T1000 (cell line): ENCODE results near the gene LRP1B.

Source experiments
- DNase-seq: peaks from one replicate; lab custom pipeline; 2025; ENCODE audit warnings: mixed read lengths; lab: John Stamatoyannopoulos, UW

The LRP1B gene

DNA sequence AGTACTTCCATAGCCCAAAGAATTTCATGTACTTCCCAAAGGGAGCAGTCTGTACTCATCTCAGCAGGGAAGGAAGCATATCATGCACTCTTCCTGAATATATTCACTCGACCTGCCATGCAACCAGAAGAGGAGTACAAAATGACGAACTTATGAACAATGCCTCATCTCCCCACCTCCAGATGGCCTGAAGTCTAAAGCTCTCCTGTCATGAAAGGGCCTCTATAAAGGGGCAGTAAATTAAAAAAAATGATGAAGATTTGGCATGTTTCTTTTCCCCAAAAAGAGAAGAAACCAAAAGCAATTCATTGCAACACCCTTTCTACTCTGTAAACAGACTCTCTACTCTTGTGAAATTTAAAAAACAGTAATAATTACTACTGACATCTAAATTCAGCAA, 1601.1 kb downstream of the LRP1B start:
- DNase-seq, result no peak

DNA sequence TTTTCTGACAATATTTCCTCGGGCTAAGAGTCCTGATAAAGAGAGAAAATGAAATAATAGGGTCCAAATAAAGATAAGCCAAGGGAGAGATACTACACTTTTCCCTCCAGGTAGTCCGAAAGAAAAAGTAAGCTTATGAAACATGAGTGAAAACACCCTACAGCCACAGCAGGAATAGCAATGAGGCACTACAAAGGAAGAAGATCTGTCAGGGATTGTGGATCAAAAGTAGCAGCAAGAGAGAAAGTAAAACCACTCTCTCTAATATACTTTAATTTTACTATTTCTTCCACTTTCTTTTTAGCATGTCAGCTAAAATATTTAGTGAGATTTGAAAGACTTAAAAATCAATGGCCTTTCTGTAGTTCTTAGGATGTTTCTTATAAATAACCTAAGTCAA, 1601.8 kb downstream of the LRP1B start:
- DNase-seq, result no peak

DNA sequence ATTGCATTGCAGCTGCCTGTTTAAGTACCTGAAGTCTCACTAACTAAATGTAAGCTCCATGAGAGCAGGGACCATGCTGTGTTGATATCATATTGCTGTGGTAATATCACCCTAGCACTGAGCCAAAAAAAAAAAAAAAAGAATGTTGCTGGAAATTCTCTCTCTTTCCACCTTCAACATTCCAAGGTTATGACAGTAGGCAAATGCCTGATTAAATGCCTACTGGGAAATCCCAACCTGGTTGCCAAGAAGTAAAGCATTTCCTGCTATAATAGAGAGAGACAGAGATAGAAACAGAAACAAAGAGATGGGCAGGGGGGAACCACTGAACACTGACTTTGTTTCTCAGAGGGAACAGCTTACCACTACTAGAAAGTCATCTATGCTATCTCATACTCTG, 1604.2 kb downstream of the LRP1B start:
- DNase-seq, result no peak

DNA sequence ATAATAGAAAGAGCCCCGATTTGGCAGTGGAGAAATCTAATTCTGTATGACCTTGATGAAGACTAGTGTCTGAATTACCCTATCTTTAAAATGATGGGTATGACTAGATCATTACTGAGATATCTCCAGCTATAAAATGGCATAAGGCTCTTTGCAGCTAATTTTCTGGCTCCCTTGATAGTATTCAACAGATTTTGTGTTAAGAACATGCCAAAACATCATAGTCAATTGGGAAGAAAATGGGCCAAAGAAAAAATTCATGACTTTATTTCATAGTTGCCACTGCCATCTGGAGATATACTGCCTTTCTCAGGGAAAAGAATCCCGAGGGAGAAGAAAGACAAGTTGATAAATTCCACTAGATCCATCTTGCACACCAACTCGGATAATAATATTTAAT, 1618.7 kb downstream of the LRP1B start:
- DNase-seq, result no peak

DNA sequence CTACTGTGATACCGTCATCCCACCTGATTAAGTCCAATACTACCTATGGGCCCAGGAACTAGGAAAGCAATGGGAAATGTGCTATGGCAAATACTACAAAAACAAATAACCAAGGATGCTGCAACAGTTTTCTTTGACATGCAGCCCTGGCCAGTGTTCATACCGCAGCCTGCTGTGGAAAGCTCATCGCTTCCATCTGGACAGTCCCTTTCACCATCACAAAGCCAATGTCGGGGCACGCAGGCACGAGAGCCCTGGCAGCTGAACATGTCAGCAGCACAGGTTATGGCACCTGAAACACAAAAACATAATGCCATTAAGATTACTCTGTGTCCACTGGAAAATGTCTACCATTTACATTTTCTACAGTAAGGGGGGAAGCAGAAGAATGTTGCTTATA, 1621.1 kb downstream of the LRP1B start:
- no peak for DNase-seq

DNA sequence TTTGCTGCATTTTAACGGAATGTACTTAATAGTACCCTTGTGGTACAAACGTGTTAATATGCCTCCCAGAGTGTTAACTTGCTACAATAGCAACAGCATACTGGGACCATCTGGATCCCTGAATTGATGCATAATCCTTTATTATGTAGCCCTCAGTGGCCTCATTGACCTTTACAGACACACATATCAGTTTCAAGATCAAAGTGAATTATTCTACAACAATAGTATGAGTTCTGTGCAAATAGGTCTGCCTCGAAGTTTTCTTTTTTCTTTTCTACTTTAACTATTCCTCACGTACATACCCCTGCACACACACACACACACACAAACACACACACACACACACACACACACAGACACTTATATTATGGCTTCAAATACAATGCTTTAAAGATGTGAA, 1622.1 kb downstream of the LRP1B start:
- no peak for DNase-seq

DNA sequence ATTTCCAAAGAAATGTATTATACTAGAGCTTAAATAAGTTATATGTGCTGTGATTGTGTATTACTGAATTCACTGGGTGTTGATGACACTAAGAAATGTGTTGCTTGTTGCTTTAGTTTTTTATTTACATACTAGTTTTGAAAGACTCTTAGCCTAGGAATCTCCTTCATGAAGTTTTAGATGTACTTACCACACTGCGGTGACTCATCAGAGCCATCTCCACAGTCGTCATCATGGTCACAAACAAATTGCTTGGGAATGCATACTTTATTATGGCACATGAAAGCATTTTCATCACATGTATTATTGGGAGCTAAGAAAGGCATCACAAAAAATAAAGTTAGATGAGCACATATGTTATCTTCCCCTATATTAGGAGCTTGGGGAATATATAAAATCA, 1624.2 kb downstream of the LRP1B start:
- no peak for DNase-seq

DNA sequence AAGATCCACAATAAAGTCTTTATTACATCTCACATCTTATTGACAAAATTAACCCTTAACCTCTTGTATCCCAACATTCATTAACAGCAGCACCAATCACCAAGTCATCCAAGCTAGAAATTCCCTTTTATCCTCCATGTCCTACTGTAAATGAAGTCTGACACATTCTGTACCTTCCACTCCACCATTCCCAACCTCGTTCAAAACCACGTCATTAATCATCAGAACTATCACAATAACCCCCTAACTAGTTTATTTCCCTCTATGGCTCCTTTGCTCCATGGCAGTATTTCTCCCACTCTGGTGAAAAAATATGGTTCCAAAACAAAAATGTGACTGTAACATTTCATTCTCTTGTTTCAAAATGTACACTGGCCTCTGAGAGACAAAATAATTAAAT, 1626.2 kb downstream of the LRP1B start:
- no peak for DNase-seq

DNA sequence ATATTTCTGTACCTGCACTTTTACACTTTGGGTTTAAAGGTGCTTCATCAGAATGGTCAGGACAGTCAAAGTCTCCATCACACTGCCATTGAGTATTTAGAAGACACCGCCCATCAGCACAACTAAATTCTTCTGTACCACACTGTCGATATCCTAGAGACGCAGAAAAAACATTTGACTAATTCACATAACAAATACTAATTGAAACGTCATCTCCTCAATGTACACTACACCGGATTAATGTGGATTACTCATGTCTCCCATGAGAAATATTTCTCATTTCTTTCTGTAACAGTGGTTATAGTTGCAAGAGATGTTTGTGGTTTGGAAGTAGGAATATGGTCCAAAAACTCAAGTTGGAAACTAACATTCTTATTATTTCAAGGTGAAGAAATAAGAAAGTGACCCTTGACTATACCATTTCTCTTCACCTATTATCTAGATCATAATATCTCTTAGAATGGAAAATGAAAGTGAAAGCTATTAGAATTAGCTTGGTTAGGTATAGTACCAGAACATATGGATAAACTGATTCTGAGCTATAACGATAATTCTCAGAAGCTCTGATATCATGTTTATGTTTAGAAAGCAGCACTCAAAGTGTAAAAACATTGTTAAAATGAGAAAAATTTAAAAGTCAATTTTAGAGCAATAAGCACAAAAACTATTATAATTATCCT, 1627.7 kb downstream of the LRP1B start:
- DNase-seq, result no peak

DNA sequence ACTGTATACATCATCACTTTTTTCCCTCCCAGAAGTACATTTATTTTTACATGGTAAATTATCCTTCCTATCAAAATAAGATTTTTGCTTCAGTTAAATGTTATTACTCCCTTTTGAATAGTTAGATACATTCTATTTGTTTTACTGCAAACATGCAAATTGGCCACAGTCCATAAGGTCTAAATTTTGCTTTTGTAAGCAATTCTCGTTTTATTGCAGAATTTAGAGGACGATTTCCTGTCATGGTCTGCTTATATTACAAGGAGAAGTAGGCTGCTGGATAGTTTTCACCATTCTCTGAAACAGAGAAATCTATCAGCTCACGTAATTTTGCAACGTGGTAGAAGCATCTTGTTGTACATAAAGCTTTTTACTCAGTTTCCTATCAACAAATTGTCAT, 1632.5 kb downstream of the LRP1B start:
- DNase-seq, result no peak

DNA sequence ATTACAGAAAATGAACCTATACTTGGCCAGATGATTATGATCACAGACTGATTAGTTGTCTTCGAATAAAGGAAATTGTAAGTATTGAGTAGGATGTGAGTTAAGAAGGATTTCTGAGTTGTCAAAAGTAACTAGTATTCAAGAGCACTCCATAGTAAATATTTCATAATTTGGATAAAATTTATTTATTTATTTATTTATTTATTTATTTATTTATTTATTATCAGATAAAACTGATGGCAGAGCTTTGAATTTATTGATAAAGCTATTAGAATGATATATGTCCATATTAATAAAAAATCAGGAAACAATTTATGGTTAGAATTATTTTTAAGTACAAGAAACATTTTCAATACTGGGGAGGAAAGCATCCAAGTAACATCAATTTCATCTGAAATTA, 1634.1 kb downstream of the LRP1B start:
- DNase-seq, result no peak

DNA sequence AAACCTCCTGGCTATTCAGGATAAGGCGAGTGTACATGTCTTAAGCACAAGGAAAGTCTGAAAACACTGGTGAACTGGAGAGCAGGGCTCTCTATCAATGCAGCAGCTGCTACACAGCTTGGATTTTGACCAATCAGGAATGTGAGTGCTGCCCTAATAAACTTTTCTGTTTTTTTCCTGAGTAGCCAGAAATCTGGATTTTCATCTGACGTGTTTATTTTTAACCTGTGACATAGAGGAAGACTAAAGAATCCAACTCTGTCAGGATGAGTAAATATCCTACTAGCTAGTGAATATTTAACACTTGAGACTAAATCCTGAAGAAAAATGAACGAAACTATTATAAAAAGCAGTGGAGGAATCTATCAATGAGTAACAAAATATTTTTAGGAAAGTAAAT, 1638.9 kb downstream of the LRP1B start:
- DNase-seq, result no peak

DNA sequence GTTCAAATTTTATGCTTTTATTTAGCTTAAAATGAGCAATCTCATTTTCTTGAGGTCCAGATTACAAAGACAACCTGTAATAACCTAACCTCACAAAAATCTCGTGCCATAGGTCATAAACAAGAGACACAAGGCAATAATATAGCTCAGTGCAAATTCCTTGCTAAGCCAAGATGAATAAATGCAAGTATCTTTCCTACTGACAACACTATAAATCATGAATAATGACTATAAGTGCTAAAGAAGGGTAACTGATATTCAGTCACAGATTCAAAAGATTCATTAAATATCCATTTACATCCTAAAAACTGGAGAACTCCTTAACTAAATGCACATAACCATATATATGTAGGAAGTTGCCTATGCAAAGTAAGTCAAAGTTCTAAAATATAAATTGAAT, 1641.6 kb downstream of the LRP1B start:
- DNase-seq, result no peak

DNA sequence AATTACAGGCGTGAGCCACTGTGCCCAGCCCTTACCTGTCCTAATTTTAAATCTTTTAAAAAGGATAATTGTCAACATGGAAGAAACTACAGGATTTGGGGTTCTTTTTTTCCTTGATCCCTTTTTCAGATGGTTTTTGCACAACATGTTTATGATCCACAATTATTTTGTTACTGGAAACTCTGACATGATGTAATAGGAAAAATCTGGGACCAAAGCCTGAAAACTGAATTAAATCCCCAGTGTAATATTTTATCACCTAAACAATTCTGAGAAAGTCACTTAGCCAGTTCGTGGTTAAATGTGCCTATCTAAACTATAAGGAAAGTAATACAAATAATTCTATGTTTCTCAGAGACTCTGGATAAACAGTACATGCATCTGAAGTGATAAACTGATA, 1649.7 kb downstream of the LRP1B start:
- no peak for DNase-seq

DNA sequence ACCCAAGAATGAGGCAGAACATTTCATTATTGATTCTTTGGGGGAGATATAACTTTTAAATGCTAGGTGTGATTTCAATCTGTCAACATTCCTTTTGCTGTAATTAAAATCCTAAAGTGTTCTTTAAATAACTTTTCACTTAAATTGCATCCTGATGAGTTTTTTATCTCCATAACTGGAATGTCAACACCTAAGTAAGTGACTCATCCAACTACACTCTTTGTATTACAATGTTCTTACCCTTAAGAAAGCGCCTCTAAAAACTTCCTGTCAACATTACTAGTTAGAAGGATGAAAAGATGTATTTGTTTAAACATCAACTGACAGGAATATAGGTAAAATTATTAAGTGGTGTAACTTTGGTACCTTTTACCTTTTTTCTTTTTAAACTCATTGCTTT, 1657.0 kb downstream of the LRP1B start:
- DNase-seq, result no peak

DNA sequence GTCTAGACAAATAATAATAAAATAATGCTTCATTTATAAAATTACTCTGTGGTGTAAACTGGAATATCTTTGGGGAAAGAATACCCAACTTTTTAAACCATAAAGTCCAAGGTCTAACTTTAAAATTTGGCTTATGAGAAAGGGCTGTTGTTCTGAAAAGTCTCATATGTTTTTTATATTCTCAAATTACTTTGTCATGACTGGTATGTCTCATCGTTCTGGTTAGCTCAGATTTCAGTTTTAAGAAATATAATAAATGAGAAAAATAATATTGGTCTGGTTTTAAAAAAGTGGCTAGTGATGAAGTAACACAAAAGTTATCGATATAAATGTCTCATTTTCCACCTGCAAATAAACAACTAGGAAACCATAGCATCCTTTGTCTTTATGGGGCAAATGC, 1658.1 kb downstream of the LRP1B start:
- no peak for DNase-seq

DNA sequence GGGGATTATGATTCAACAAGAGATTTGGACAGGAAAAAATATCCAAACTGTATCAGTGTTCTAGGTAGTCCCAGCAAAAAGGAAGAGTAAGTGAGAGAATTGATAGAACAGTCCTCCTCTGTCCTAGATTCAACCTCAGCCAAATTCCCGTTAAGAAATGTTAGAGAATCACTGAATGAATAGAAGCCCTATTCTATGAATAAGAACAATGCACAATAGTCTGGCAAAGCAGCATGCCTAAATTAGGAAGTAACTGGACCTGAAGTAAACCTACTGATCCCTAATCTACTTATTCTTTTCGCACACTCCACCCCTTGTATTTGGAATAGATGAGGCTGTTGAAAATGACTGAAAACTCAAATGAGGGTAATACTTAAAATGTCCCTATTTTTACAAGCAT, 1665.5 kb downstream of the LRP1B start:
- no peak for DNase-seq

DNA sequence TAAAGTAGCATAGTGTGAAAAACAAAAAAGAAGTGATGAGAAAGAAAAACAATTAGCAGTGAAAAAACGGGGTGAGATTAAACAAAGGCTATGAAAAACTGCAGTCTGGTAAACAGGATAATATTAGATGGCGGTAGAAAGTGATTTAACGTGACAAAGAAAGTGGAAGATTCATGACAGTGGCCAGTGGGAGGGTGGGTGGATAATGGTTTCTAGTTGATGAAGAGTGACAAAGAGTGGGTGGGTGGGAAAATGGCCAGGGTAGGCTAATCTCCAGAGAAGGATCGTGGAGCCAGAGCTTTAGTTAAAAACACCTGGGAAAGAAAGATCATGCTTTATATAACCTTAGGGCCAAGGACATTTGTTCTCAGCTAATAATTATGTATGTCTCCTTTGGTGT, 1667.8 kb downstream of the LRP1B start:
- DNase-seq, result no peak

DNA sequence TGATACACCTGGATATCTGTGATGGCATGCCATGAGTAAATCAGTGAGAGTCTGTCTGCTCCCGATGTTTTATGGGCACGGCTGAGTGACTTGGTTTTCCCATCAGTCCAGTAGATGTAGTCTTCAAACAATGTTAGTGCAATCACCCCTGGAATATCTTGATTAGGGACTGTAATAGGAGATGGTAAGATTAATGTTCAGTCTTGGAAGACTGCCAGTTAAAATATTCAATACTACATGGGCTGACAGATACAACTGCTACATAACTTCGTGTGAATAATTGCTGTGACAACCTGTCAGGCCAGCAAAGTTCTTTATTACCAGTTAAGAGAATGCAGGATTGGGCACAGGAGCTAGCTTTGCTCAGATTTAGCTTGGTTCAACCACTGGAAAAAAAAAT, 1673.3 kb downstream of the LRP1B start:
- no peak for DNase-seq

DNA sequence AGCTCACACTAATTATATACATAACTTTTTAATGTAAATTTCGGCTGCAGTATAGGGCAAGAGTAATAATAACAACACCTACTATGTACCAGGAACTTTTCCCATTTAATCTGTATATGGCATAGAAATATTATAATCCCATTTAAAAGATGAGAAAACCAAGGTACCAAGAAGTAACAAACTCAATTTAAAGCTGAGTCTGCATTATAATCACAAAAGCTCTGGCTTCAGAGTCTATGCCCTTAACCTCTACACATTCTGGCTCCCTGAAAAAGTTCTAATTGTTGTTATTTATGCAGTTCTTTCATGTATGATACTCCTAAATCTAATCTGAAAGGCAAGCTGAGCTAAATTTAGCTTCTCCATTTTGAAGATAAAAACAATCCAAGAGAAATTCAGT, 1675.5 kb downstream of the LRP1B start:
- no peak for DNase-seq

DNA sequence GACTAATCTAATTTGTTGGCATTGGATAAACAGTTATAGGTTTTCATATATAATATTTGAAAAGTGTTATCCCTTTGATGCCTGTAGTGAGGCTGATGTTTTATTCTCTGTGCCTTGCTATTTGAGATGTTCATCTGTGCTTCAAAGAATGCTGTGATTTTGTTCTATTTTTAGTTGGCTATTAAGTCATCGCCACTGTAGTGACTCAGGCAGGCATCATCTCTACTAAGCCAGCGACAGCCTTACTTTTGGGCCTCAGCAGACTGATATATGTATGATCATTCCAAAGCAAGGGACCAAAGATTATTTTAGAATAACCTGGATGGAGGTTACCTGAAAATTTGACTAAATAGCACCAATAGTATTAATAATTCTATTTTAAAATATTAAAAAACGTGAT, 1676.1 kb downstream of the LRP1B start:
- DNase-seq, result no peak

DNA sequence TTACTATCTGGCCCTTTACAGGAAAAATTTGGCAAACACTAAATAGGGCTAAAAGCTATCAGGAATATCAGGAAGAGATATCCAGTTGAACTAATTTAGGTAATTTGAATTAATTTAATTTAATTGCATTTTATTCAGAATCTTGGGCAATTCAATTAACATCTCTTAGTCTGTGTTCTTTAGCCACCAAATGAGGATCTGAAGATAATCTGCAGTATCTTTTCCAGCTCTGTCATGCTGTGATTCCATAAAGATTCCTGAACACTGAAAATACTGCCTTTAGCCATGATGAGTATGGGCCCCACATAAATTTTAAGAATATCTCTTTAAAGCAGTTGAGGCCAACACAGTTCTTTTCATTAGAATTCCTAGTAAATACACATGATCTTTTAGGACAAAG, 1679.5 kb downstream of the LRP1B start:
- DNase-seq, result no peak

DNA sequence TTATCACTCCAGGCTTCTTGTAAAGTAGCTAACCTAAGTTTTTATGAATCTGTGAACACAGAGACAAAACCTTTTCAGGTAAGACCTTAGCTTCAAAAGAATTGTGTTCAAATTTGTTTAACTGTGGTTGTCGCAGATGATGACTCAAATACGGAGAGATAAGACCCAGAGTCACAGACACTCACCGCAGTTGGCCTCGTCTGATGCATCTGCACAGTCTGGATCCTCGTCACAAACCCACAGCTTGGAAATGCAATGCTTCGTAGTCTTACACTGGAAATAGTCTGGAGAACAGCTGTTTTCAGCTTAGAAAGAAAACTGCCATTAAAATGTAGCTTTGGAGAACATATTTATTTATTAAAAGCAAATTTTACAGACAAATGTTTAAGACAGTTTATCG, 1688.5 kb downstream of the LRP1B start:
- no peak for DNase-seq

DNA sequence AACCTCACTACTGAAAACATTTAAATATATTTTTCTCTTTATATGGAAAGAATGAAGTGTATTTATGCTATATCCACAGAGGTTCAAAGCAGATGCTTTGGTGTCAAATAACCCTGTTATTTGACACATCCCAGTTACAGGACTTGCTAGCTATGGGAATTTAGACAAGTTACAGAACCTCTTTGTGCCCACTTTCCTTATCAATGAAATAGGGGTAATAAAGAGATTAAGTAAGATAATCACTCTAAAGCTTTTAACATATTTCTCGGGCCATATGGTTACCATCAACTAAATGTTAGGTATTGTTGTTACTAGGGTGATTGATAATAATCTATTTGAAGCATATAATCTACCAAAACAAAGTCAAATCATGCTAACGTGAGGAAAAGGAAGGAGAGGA, 1690.0 kb downstream of the LRP1B start:
- no peak for DNase-seq

DNA sequence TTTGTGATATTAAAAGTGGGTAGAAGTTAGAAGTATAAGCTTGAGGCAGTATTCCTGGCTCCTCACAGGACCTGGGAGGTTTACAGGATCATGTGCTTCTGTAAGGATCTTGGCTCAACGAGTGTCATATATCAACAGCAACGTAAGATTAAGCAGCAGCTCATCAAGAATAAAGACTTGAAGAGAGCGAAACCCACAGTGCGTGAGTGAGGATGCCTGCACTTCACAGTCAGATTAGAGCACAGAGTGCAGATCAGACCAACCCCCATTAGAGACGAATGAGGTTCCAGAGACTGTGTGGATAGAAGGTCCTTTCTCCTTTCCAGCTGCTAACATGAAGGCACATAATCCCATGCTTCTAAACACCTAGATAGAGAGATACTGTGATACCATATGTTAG, 1693.9 kb downstream of the LRP1B start:
- no peak for DNase-seq
